Stomach (tissue), 9 donors: ENCODE measurements around the gene SSR4. TPM values are rescaled to one million over a fixed set of nuclear protein-coding genes. Genes with fewer than 3 reads are reported as not detected.

Experiments used
- DNase-seq, 2 donors: peaks; one replicate each; pipeline versions ENCODE4 v3.0.0 to v3.0.0-alpha.2; 2013 to 2019
- H3K27ac ChIP-seq, 5 donors: fragments of 200-600 bp in 4 of 5; sonication (generic) in 4 of 5; one replicate each; pipeline ENCODE4 v1.5.1; 2013 to 2019; ENCODE audit warnings: mild to moderate bottlenecking in 1 of 5, moderate library complexity in 1 of 5
- H3K27me3 ChIP-seq, 3 donors: fragments of 200-600 bp; sonication (generic); one replicate each; pipeline ENCODE4 v1.5.1; 2017 to 2019; ENCODE audit warnings: mixed run types in 1 of 3
- H3K36me3 ChIP-seq, 4 donors: fragments of 200-600 bp; sonication (generic); 1 replicate in 3 of 4; 2 replicates in 1 of 4; pipeline ENCODE4 v1.5.1; 2016 to 2019
- H3K4me1 ChIP-seq, 4 donors: fragments of 200-600 bp; sonication (generic); one replicate each; pipeline ENCODE4 v1.5.1; 2016 to 2019
- H3K4me3 ChIP-seq, 4 donors: fragments of 200-600 bp; sonication (generic) in 3 of 4; one replicate each; pipeline ENCODE4 v1.5.1; 2016 to 2019; ENCODE audit warnings: mild to moderate bottlenecking in 1 of 4
- H3K9me3 ChIP-seq, 4 donors: fragments of 200-600 bp; sonication (generic); one replicate each; pipeline ENCODE4 v1.5.1; 2016 to 2019
- CTCF ChIP-seq, 7 experiments: fragments of 450-650 bp in 4 of 7; fragments of 200-600 bp in 3 of 7; sonication (generic) in 3 of 7; IDR thresholded peaks; one replicate each; pipeline ENCODE4 v1.5.1; 2016 to 2019; ENCODE audit warnings: antibody characterized with exemption in 7 of 7, control low read depth in 2 of 7, mild to moderate bottlenecking in 1 of 7
- EP300 ChIP-seq: sonication (generic); formaldehyde crosslinking; IDR thresholded peaks from one replicate; pipeline ENCODE4 v1.6.1; 2017; ENCODE audit warnings: antibody characterized with exemption
- POLR2A ChIP-seq, 4 donors: fragments of 450-650 bp; IDR thresholded peaks; one replicate each; pipeline ENCODE4 v1.6.1; 2016; ENCODE audit warnings: antibody characterized with exemption in 4 of 4, control low read depth in 2 of 4, mild to moderate bottlenecking in 1 of 4, moderate library complexity in 1 of 4
- POLR2AphosphoS5 ChIP-seq, 3 donors: sonication (generic); formaldehyde crosslinking; IDR thresholded peaks; one replicate each; pipeline ENCODE4 v1.6.1; 2016; ENCODE audit warnings: antibody characterized with exemption in 3 of 3
- WGBS, 5 donors: extraction: QIAGEN DNeasy Blood & Tissue Kit in 3 of 5; methylation state at CpG; one replicate each; pipeline versions ENCODE4 v1.1.5 to v1.1.7; 2013 to 2018; 5-methylcytosine and 5-hydroxymethylcytosine counted together
- intact Hi-C: fragments of 100-400 bp; cut with DNase I; formaldehyde crosslinking; loops from one replicate; pipeline ENCODE4 v1.15.1; 2023; ENCODE audit warnings: low total_unique reads
- polyA plus RNA-seq, 3 donors: library from polyadenylated mRNA; stranded (reverse); fragments of 200-250 nt; gene quantifications; one replicate each; pipeline ENCODE4 v1.2.3, GENCODE V29; 2013
- total RNA-seq, 5 donors: library from RNA; depleted of rRNA; stranded (reverse); fragments of >200 nt; gene quantifications; one replicate each; pipeline versions ENCODE4 v1.1.0 to v1.2.3, GENCODE V29; 2014 to 2016
- donor health status: healthy with polysubstance abuse.
- donor health status: Bipolar disorder and iron deficiency.
- donor health status: healthy.

SSR4 gene
- total and polyA plus RNA-seq, 8 donors: 13.9 to 717 (median 174) TPM

DNA sequence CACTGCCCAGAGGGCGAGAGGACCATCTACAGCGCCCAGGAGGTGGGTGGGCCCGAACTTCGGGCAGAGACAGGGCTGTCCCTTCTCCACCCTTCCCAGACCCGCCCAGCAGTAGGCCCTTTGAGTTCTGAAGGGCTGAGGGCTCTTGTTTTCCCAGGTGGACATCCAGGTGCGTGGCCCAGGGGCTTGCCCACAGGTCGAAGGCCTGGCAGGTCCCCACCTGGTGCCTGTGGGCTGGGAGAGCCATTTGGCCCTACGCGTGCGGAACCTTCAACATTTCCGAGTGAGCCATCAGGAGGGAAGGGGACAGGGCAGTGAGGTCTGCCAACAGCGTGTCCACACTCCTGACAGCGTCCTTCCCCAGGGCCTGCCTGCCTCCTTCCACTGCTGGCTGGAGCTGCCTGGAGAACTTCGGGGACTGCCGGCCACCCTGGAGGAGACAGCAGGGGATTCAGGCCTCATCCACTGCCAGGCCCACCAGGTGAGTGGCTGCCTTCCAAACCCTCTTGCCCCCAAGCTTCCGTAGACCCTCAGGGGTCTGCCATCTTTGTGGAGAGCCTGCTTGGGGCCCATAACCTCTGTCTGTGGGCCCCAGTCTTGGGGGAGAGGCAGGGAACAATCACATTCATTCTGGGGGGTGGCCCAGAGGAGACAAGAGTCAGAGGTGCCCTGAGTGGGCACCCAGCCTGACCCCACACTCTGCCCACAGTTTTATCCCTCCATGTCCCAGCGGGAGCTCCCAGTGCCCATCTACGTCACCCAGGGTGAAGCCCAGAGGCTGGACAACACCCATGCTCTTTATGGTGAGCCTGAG, 23.7 kb upstream of the SSR4 start:
- 88 to 100% (median 92%) methylated on average over 1 to 18 of the region's 18 CpGs for WGBS, 5 donors
- DNase-seq: no peak

DNA sequence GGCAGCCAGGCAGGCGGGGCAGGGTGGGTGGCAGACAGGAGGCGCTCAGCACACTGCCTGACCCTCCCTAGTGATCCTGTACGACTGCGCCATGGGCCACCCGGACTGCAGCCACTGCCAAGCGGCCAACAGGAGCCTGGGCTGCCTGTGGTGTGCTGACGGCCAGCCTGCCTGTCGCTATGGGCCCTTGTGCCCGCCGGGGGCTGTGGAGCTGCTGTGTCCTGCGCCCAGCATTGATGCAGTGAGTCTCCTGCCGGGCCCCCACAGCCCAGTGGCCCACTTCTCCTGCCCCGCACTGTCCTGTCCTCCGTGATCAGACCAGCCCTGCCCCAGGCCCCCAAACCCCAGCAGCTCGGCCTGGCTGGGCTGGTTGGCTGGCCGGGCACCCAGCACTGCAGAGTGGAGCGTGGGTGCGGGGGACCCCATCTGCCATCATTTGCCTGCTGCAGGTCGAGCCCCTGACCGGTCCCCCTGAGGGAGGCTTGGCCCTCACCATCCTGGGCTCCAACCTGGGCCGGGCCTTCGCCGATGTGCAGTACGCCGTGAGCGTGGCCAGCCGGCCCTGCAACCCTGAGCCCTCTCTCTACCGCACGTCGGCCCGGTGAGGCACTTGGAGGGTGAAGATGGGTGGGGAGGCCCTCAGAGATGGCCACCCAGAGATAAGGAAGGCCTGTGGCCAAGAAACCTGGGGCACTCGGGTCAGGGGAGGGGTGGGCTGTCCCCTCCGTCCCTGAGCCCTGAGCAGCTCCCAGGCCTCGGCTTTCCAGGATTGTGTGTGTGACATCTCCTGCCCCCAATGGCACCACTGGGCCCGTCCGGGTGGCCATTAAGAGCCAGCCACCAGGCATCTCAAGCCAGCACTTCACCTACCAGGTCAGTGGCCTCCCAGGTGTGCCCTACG, 22.8 kb upstream of the SSR4 start:
- Histone ChIP-seq H3K27ac (no peak overlapping the region), H3K4me1 (peaks cover 0 to 6% (median 1%) of the 10 kb centered on the region in 4 donors), H3K36me3 (peaks cover 0 to 58% (median 8%) of the 10 kb centered on the region in 4 donors), H3K27me3 (no peaks in the 10 kb centered on the region), H3K9me3 (no peaks in the 10 kb centered on the region), H3K4me3 (no peak overlapping the region)
- intact Hi-C loops: no loop called here
- TF ChIP-seq POLR2AphosphoS5 (IDR thresholded peaks at IDR 0.05) (no peak), CTCF (IDR thresholded peaks at IDR 0.05) (no peak), POLR2A (IDR thresholded peaks at IDR 0.05) (no peak), EP300 (no peak)
- no peak for DNase-seq
- WGBS, 5 donors: 84 to 95% (median 91%) methylated on average over 12 to 37 of the region's 37 CpGs

More for the DNA sequence above, 23.7 kb upstream of the SSR4 start:
- peaks cover 0 to 14% (median 7%) of the 10 kb centered on the region in 4 donors for H3K4me1 ChIP-seq
- H3K27me3 ChIP-seq: no peaks in the 10 kb centered on the region
- no peak overlapping the region for H3K27ac ChIP-seq
- peaks cover 0 to 56% (median 8%) of the 10 kb centered on the region in 4 donors for H3K36me3 ChIP-seq
- TF ChIP-seq POLR2A (IDR thresholded peaks at IDR 0.05): no peak
- TF ChIP-seq POLR2AphosphoS5 (IDR thresholded peaks at IDR 0.05): no peak
- TF ChIP-seq EP300: no peak
- no peak for TF ChIP-seq CTCF (IDR thresholded peaks at IDR 0.05)
- H3K9me3 ChIP-seq: no peaks in the 10 kb centered on the region
- no peak overlapping the region for H3K4me3 ChIP-seq
- intact Hi-C loops: no loop called here

GRCh38 chrX:153772316-153773217, 21.9 kb upstream of the SSR4 start:
- 76 to 87% (median 80%) methylated on average over 7 to 21 of the region's 21 CpGs for WGBS, 5 donors
- TF ChIP-seq POLR2A (IDR thresholded peaks at IDR 0.05) (no peak), POLR2AphosphoS5 (IDR thresholded peaks at IDR 0.05) (no peak), CTCF (IDR thresholded peaks at IDR 0.05) (no peak), EP300 (no peak)

More at GRCh38 chrX:153772316-153773217, 21.9 kb upstream of the SSR4 start:
- Histone ChIP-seq H3K27me3 (peaks cover 0 to 5% (median 0%) of the 10 kb centered on the region in 3 donors), H3K36me3 (peaks cover 0 to 67% (median 10%) of the 10 kb centered on the region in 4 donors), H3K9me3 (no peaks in the 10 kb centered on the region), H3K27ac (no peak overlapping the region), H3K4me1 (no peaks in the 10 kb centered on the region), H3K4me3 (no peak overlapping the region)
- DNase-seq: no peak
- intact Hi-C loops: no loop called here
